ENCODE measurements around the gene DLX2. TPM values are rescaled to one million over a fixed set of nuclear protein-coding genes. Genes with fewer than 3 reads are reported as not detected.

The DLX2 gene
- total RNA-seq, 1 donor from 2014 or later, result 17.6 TPM

DNA sequence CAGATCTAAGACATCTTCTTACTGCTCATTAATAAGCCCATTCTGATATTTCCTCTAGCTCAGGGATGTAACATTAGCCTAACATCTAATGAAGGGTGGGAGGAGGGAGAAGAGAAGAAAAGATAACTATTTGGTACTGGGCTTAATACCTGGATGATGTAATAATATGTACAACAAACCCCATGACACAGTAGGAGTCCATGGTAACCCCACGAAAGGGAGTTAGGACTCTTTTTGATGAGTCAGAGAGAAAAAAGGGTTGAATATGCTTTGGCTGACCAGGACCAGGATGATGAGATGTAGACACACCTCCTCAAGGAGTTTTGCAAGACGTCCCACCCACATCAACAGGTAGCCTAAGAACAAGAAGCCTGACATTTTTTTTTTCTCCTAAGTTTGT is 34.4 kb upstream of the DLX2 start:
- H3K4me1 Mint-ChIP-seq (ENCODE audit: unreplicated experiment), result no peaks in the 10 kb centered on the region
- peaks cover 6% of the 10 kb centered on the region for H3K9me3 Mint-ChIP-seq (ENCODE audit: unreplicated experiment)
- no peak for DNase-seq (ENCODE audit: extremely low spot score, unreplicated experiment)
- no peak overlapping the region for H3K4me3 Mint-ChIP-seq (ENCODE audit: unreplicated experiment)
- TF ChIP-seq, protein P1, sequence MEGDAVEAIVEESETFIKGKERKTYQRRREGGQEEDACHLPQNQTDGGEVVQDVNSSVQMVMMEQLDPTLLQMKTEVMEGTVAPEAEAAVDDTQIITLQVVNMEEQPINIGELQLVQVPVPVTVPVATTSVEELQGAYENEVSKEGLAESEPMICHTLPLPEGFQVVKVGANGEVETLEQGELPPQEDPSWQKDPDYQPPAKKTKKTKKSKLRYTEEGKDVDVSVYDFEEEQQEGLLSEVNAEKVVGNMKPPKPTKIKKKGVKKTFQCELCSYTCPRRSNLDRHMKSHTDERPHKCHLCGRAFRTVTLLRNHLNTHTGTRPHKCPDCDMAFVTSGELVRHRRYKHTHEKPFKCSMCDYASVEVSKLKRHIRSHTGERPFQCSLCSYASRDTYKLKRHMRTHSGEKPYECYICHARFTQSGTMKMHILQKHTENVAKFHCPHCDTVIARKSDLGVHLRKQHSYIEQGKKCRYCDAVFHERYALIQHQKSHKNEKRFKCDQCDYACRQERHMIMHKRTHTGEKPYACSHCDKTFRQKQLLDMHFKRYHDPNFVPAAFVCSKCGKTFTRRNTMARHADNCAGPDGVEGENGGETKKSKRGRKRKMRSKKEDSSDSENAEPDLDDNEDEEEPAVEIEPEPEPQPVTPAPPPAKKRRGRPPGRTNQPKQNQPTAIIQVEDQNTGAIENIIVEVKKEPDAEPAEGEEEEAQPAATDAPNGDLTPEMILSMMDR (IDR thresholded peaks at IDR 0.05), result no peak
- H3K27me3 Mint-ChIP-seq (ENCODE audit: unreplicated experiment), result peaks cover 10% of the 10 kb centered on the region
- H3K27ac Mint-ChIP-seq (ENCODE audit: unreplicated experiment), result no peak overlapping the region
- H3K36me3 Mint-ChIP-seq (ENCODE audit: unreplicated experiment), result no peaks in the 10 kb centered on the region

DNA sequence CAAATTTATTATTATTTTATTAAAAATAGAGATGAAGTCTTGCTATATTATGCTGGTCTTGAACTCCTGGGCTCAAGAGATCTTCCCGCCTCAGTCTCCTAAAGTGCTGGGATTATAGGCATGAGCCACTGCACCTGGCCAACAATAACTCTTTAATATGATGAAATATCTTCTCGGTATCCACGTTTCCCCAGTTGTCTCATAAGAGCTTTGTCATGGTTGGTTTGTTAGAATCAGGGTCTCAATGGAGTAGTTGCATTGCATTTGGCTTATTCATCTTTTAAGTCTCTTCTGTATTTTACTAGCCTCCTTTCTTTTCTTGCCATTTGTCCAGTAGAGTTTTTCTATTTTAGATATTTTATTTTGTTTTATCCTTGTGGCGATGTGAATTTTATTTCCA is 32.7 kb upstream of the DLX2 start:
- H3K9me3 Mint-ChIP-seq (ENCODE audit: unreplicated experiment), result peaks cover 6% of the 10 kb centered on the region
- H3K27ac Mint-ChIP-seq (ENCODE audit: unreplicated experiment), result no peak overlapping the region
- no peak for DNase-seq (ENCODE audit: extremely low spot score, unreplicated experiment)
- H3K4me1 Mint-ChIP-seq (ENCODE audit: unreplicated experiment), result no peaks in the 10 kb centered on the region
- peaks cover 2% of the 10 kb centered on the region for H3K27me3 Mint-ChIP-seq (ENCODE audit: unreplicated experiment)
- TF ChIP-seq, protein P1 (IDR thresholded peaks at IDR 0.05), result no peak
- no peak overlapping the region for H3K4me3 Mint-ChIP-seq (ENCODE audit: unreplicated experiment)
- H3K36me3 Mint-ChIP-seq (ENCODE audit: unreplicated experiment), result no peaks in the 10 kb centered on the region

DNA sequence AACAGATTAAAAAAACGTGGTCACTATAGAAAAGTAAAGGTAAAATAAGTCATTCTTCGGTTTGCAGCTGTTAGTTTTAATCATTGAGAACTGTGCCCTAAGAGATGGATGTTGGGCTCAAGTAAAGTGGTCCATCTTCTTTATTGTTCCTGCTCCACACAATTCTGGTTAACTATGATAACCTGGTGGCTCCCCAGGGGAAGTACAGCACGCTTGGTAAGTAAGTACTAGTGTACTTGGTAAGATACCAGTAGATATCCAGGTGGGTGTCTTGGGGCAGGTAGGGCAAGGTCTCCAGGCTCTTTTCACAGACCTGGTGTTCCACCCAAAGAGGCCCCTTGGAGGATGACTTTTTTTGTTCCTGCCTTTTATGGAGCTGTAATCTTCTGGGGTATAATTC is 31.6 kb upstream of the DLX2 start:
- Mint-ChIP-seq H3K4me3 (ENCODE audit: unreplicated experiment) (no peak overlapping the region), H3K9me3 (ENCODE audit: unreplicated experiment) (peaks cover 11% of the 10 kb centered on the region), H3K4me1 (ENCODE audit: unreplicated experiment) (no peaks in the 10 kb centered on the region), H3K27ac (ENCODE audit: unreplicated experiment) (no peak overlapping the region), H3K36me3 (ENCODE audit: unreplicated experiment) (no peaks in the 10 kb centered on the region), H3K27me3 (ENCODE audit: unreplicated experiment) (peaks cover 2% of the 10 kb centered on the region)
- DNase-seq (ENCODE audit: extremely low spot score, unreplicated experiment), result no peak
- TF ChIP-seq, protein P1 (IDR thresholded peaks at IDR 0.05), result no peak

DNA sequence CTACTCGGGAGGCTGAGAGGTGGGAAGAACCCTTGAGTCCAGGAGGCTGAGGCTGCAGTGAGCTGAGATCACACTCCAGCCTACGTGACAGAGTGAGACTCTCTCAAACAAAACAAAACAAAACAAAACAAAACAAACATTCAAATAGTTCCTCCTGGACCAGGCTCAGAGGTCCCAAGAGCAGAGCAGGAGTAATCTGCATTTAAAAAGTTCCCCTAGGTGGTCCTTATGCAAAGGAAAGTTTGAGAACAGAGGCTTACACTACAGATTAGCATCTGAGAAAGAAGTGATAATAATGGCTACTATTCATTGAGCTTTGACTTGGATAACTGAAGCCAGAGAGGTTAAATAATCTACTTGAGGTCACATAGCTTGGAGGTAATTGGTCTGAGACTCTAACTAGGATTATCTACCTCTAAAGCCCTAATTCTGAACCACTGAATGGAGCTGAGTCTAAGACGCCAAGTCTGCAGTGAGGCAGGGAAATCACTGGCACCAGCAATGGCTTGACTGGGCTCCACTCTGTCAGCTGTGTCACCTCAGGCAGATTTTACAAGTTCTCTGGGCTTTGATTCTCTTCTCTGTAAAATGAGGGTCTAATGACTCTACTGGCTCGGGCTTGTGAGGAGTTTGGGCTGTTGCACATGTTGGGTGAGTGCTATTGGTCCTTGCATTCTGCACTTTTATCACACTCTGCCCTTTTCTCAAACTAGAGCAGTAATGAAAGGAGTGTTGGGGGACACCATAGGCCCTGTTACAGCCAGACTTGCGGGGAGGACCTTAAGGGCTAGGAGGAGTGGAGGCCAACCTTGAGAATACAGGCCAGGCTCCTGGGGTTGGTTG is 29.2 kb upstream of the DLX2 start:
- peaks cover 2% of the 10 kb centered on the region for H3K27me3 Mint-ChIP-seq (ENCODE audit: unreplicated experiment)
- no peak overlapping the region for H3K27ac Mint-ChIP-seq (ENCODE audit: unreplicated experiment)
- no peak overlapping the region for H3K4me3 Mint-ChIP-seq (ENCODE audit: unreplicated experiment)
- no peaks in the 10 kb centered on the region for H3K36me3 Mint-ChIP-seq (ENCODE audit: unreplicated experiment)
- H3K4me1 Mint-ChIP-seq (ENCODE audit: unreplicated experiment), result no peaks in the 10 kb centered on the region
- peaks cover 5% of the 10 kb centered on the region for H3K9me3 Mint-ChIP-seq (ENCODE audit: unreplicated experiment)
- no peak for DNase-seq (ENCODE audit: extremely low spot score, unreplicated experiment)
- TF ChIP-seq, protein P1 (IDR thresholded peaks at IDR 0.05), result no peak

DNA sequence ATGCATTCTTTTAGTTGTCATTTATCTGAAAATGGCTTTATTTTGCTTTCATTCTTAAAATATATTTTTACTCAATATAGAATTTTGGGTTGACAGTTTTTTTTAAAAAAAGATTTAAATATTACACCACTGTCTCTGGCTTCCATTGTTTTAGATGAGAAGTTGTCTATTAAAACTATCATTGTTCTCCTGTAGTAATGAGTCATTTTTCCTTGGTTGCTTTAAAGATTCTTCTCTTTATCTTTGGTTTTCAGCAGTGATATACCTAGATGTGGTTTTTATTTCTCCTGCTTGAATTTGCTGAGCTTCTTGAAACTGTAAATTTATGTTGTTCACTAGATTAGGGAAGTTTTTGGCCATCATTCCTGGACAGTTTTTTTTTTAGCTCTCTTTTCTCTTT is 26.7 kb upstream of the DLX2 start:
- Mint-ChIP-seq H3K4me1 (ENCODE audit: unreplicated experiment) (no peaks in the 10 kb centered on the region), H3K4me3 (ENCODE audit: unreplicated experiment) (no peak overlapping the region), H3K27me3 (ENCODE audit: unreplicated experiment) (peaks cover 2% of the 10 kb centered on the region), H3K36me3 (ENCODE audit: unreplicated experiment) (no peaks in the 10 kb centered on the region), H3K9me3 (ENCODE audit: unreplicated experiment) (peaks cover 5% of the 10 kb centered on the region), H3K27ac (ENCODE audit: unreplicated experiment) (no peak overlapping the region)
- DNase-seq (ENCODE audit: extremely low spot score, unreplicated experiment), result no peak
- TF ChIP-seq, protein P1 (IDR thresholded peaks at IDR 0.05), result no peak

Measured in osteocyte (in vitro differentiated cells).